GM18951 (cell line): Measurements from ENCODE around the gene KCNG2.
"Not testable (repeated sequence)": the region's sequence is repeated elsewhere in the genome, so short reads cannot be mapped to it uniquely, and the experiment has no call there.

Source experiments
- POLR2A ChIP-seq: IDR thresholded peaks from 4 replicates; pipeline ENCODE4 v1.6.1; 2011; ENCODE audit warnings: mild to moderate bottlenecking; ENCODE audit not compliant: insufficient read length, insufficient read depth; ENCODE audit errors: extremely low read depth
- in situ Hi-C: fragments of 300-500 bp; cut with MboI; formaldehyde crosslinking; loops from one replicate; pipeline ENCODE4 v1.12.0; 2022; ENCODE audit warnings: low sequenced_read_pairs, mixed read lengths, inconsistent platforms; ENCODE audit not compliant: unreplicated experiment

KCNG2 gene, protein sequence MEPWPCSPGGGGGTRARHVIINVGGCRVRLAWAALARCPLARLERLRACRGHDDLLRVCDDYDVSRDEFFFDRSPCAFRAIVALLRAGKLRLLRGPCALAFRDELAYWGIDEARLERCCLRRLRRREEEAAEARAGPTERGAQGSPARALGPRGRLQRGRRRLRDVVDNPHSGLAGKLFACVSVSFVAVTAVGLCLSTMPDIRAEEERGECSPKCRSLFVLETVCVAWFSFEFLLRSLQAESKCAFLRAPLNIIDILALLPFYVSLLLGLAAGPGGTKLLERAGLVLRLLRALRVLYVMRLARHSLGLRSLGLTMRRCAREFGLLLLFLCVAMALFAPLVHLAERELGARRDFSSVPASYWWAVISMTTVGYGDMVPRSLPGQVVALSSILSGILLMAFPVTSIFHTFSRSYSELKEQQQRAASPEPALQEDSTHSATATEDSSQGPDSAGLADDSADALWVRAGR

GRCh38 chr18:79797518-79798345 lies at the start of gene KCNG2:
TSS of gene KCNG2 (plus strand) at chr18:79797938. CDS start at chr18:79863668, 65,730 bp downstream.
- in situ Hi-C loops = no loop called here
- no peak for TF ChIP-seq POLR2A

- TF ChIP-seq POLR2A = no peak
- in situ Hi-C loops = no loop called here
Observed at GRCh38 chr18:79748321-79749180, 49.2 kb upstream of the KCNG2 start.

- no peak for TF ChIP-seq POLR2A
- in situ Hi-C loops = no loop called here
Observed at GRCh38 chr18:79749251-79750191, 48.2 kb upstream of the KCNG2 start.

DNA sequence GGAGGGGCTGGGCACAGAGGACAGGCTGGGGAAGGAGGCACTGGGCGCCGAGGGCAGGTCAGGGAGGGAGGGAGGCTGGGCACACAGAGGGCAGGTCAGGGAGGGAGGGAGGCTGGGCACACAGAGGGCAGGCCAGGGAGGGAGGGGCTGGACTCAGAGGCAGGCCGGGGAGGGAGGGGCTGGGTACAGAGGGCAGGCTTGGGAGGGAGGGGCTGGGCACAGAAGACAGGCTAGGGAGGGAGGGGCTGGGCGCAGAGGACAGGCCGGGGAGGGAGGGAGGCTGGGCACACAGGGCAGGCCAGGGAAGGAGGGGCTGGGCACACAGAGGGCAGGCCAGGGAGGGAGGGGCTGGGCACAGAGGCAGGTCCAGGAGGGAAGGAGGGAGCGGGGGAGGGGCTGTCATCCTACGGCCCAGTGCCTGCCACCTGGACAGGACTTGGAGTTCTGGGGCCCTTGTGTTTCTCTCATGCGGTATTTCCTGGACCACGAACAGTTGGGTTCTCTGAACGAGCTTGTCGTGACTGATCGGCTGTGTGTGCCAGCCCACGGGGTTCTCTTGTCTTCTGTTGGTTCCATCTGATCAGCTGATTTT lies 46.7 kb upstream of the KCNG2 start:
- in situ Hi-C loops = no loop called here
- no peak for TF ChIP-seq POLR2A

DNA sequence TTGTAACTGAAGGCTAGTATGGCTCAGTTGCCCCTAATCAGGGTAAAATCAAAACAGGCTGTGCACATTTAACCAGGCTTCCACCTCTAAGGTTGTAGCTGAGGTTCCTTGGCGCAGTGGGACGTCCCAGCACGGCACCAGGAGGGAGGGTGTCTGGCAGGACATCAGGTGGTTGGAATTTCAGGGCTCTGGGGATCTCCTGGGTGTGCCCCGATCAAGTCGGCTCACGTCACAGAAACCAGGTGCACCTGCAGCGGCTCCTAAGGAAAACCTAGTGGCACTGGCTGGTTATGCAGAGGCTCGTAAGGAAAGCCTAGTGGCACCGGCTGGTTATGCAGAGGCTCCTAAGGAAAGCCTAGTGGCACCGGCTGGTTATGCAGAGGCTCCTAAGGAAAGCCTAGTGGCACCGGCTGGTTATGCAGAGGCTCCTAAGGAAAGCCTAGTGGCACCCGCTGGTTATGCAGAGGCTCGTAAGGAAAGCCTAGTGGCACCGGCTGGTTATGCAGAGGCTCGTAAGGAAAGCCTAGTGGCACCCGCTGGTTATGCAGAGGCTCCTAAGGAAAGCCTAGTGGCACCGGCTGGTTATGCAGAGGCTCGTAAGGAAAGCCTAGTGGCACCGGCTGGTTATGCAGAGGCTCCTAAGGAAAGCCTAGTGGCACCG lies 45.7 kb upstream of the KCNG2 start:
- in situ Hi-C loops = not testable (repeated sequence)

- in situ Hi-C loops = not testable (repeated sequence)
Observed at GRCh38 chr18:79752946-79753345, 44.8 kb upstream of the KCNG2 start.

DNA sequence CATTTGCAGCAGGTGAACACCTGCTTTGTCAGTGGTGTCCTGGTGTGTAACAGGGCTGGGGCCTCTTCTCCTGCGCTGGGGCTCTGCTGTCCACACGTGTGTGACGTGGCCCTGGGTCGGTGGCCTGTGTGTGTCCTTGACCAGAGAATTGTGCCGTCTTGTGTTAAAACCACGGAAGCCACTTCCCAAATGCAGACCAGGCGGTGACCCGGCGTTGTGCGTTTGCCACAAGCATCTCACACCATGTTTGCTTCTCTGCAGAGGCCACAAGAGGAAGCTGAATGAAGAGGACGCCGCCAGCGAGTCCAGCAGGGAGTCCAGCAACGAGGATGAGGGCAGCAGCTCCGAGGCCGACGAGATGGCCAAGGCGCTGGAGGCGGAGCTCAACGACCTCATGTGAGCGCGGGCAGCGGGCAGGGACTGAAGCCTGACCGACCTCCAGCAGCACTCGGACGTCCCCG lies 44.3 kb upstream of the KCNG2 start:
- in situ Hi-C loops = no loop called here

GRCh38 chr18:79754022-79754761 lies 43.5 kb upstream of the KCNG2 start:
- TF ChIP-seq POLR2A = no peak
- in situ Hi-C loops = no loop called here

More for the DNA sequence above, 44.3 kb upstream of the KCNG2 start:
- no peak for TF ChIP-seq POLR2A

GRCh38 chr18:79754831-79755351 lies 42.8 kb upstream of the KCNG2 start:
- in situ Hi-C loops = no loop called here
- TF ChIP-seq POLR2A = no peak

GRCh38 chr18:79755496-79756142 lies 42.1 kb upstream of the KCNG2 start:
- in situ Hi-C loops = no loop called here
- TF ChIP-seq POLR2A = no peak

DNA sequence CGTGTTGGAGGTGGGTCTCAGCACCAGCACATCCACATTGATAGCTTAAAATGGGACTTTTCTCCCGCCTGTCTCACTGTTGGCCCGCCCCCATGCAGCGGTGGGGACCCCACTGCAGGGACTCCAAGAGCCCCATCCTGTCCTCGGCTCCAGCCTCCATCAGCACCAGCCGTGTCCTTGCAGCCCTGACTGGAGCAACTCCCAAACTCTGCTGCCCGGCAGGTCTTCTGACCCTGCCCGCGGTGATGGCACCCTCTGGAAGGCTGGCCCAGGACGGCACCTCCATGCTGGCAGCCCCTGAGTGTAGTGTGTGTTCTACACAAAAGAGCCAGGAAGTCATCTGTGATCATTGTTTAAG lies 41.6 kb upstream of the KCNG2 start:
- in situ Hi-C loops = no loop called here
- TF ChIP-seq POLR2A = no peak
